GM12878 (cell line): ENCODE results near the gene TCEA2. TPM values are rescaled to one million over a fixed set of nuclear protein-coding genes. Genes with fewer than 3 reads are reported as not detected.
A peak's percentile ranks its signal among the peaks of the same experiment; 100 is the strongest.

ENCODE experiments used
- BHLHE40 ChIP-seq, 2 experiments: fragments of 450-650 bp in 1 of 2; IDR thresholded peaks; 2 replicates each; pipeline ENCODE4 v1.6.1; 2011 to 2017; ENCODE audit warnings: low read depth in 2 of 2, borderline replicate concordance in 1 of 2, improper control_type of control experiment in 1 of 2, low read length in 1 of 2, mild to moderate bottlenecking in 1 of 2
- CHD4 ChIP-seq: fragments of 200-600 bp; sonication (generic); IDR thresholded peaks from 2 replicates; pipeline ENCODE4 v1.6.1; 2016; ENCODE audit warnings: mild to moderate bottlenecking
- HCFC1 ChIP-seq: fragments of 150-350 bp; IDR thresholded peaks from 2 replicates; pipeline ENCODE4 v1.6.1; 2014; ENCODE audit warnings: low read length
- MTA3 ChIP-seq: IDR thresholded peaks from 2 replicates; pipeline ENCODE4 v1.6.1; 2012; ENCODE audit warnings: low read length, inconsistent platforms, borderline replicate concordance
- MXI1 ChIP-seq: fragments of 150-350 bp; IDR thresholded peaks from 2 replicates; pipeline ENCODE4 v1.6.1; 2011; ENCODE audit warnings: low read depth, mild to moderate bottlenecking, inconsistent platforms, low read length, improper control_type of control experiment
- NFXL1 ChIP-seq: fragments of 450-650 bp; IDR thresholded peaks from 2 replicates; pipeline ENCODE4 v1.6.1; 2017; ENCODE audit warnings: antibody characterized with exemption, mild to moderate bottlenecking, borderline replicate concordance
- PAX8 ChIP-seq: fragments of 450-650 bp; IDR thresholded peaks from 2 replicates; pipeline ENCODE4 v1.6.1; 2017; ENCODE audit warnings: mild to moderate bottlenecking, moderate library complexity
- POLR2AphosphoS2 ChIP-seq: IDR thresholded peaks from 2 replicates; pipeline ENCODE4 v1.6.1; 2011; ENCODE audit warnings: low read depth, mild to moderate bottlenecking, low read length, improper control_type of control experiment, moderate library complexity
- SMC3 ChIP-seq: IDR thresholded peaks from 2 replicates; pipeline ENCODE4 v1.6.1; 2011; ENCODE audit warnings: low read length, improper control_type of control experiment, borderline replicate concordance
- polyA plus RNA-seq, 11 experiments: library from polyadenylated mRNA; depleted of rRNA in 4 of 11; unstranded in 6 of 11; stranded (reverse) in 5 of 11; fragments of >200 nt; fragmentation: Nextera tagmentation in 4 of 11; fragmentation: Illumina TruSeq in 1 of 11; extraction: Ambion mirVana in 4 of 11; extraction: Trizol in 1 of 11; gene quantifications; 1 replicate in 1 of 11; 2 replicates in 10 of 11; pipeline versions ENCODE4 v1.2.1 to v1.2.3, GENCODE V29; 2011 to 2016; ENCODE audit warnings: inconsistent platforms in 2 of 11, missing spikeins in 2 of 11, low read depth in 1 of 11
- total RNA-seq, 4 experiments: library from RNA; depleted of rRNA in 3 of 4; stranded (reverse); fragments of >200 nt in 3 of 4; fragmentation: Illumina TruSeq in 1 of 4; extraction: Trizol in 1 of 4; gene quantifications; 2 replicates each; pipeline versions ENCODE4 v1.2.1 to v1.2.3, GENCODE V29; 2013 to 2021
- TF ChIP-seq, protein P1 (sequence below): fragments of 450-650 bp; IDR thresholded peaks from 2 replicates; pipeline ENCODE4 v1.6.1; 2017; ENCODE audit warnings: mild to moderate bottlenecking, moderate library complexity
- TF ChIP-seq, protein P2 (sequence below): IDR thresholded peaks from 2 replicates; pipeline ENCODE4 v1.6.1; 2011; ENCODE audit warnings: low read depth, low read length, improper control_type of control experiment, borderline replicate concordance
- TF ChIP-seq, protein P3 (sequence below): fragments of 450-650 bp; IDR thresholded peaks from 2 replicates; pipeline ENCODE4 v1.6.1; 2017; ENCODE audit warnings: mild to moderate bottlenecking, moderate library complexity
- TF ChIP-seq, protein P4 (sequence below), 3 experiments: IDR thresholded peaks in 2 of 3; conservative IDR thresholded peaks in 1 of 3; 2 replicates each; pipeline ENCODE4 v1.5.1; 2011; ENCODE audit warnings: low read depth in 3 of 3, low read length in 3 of 3, mild to moderate bottlenecking in 3 of 3, control low read depth in 2 of 3, moderate library complexity in 2 of 3, inconsistent platforms in 1 of 3, mixed read lengths in 1 of 3; ENCODE audit not compliant: control insufficient read depth in 2 of 3, insufficient read depth in 1 of 3; ENCODE audit errors: extremely low read depth in 1 of 3
- TF ChIP-seq, protein P5 (sequence below): fragments of 450-650 bp; IDR thresholded peaks from 2 replicates; pipeline ENCODE4 v1.6.1; 2017; ENCODE audit warnings: borderline replicate concordance

Gene TCEA2
- total and polyA plus RNA-seq, 10 of the 15 experiments (the other 5 are each of a cell fraction or from before 2014, with no cell fraction given): 3.4 to 42.5 (median 13.3) TPM

DNA sequence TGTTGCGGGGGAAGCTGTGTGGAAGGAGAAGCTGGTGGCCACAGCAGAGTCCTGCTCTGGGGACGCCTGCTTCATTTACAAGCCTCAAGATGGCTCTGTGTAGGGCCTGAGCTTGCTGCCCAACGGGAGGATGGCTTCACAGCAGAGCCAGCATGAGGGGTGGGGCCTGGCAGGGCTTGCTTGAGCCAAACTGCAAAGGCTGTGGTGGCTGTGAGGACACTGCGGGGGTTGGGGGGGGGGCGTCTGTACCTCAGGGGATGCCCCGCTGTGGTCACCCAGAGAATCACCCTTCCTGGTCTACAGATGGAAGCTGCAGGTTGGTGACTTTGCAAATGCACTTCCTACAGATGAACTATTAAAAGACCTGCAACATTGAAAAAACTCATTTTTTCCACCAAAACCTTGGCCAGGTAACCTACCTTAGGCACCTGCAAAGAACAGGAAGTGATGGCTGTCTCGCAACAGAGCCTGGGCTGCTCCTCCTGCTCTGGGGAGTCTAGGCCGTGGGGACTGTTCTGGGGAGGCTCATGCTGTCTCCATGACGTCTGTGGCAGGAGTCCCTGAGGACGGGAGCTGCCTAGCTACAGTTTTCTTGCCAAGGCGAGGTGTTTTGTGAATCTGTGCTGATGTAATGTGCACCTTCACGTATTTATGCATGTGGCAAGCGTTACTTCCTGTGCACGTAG, 37.0 kb downstream of the TCEA2 start (continued):
- TF ChIP-seq, protein P1, sequence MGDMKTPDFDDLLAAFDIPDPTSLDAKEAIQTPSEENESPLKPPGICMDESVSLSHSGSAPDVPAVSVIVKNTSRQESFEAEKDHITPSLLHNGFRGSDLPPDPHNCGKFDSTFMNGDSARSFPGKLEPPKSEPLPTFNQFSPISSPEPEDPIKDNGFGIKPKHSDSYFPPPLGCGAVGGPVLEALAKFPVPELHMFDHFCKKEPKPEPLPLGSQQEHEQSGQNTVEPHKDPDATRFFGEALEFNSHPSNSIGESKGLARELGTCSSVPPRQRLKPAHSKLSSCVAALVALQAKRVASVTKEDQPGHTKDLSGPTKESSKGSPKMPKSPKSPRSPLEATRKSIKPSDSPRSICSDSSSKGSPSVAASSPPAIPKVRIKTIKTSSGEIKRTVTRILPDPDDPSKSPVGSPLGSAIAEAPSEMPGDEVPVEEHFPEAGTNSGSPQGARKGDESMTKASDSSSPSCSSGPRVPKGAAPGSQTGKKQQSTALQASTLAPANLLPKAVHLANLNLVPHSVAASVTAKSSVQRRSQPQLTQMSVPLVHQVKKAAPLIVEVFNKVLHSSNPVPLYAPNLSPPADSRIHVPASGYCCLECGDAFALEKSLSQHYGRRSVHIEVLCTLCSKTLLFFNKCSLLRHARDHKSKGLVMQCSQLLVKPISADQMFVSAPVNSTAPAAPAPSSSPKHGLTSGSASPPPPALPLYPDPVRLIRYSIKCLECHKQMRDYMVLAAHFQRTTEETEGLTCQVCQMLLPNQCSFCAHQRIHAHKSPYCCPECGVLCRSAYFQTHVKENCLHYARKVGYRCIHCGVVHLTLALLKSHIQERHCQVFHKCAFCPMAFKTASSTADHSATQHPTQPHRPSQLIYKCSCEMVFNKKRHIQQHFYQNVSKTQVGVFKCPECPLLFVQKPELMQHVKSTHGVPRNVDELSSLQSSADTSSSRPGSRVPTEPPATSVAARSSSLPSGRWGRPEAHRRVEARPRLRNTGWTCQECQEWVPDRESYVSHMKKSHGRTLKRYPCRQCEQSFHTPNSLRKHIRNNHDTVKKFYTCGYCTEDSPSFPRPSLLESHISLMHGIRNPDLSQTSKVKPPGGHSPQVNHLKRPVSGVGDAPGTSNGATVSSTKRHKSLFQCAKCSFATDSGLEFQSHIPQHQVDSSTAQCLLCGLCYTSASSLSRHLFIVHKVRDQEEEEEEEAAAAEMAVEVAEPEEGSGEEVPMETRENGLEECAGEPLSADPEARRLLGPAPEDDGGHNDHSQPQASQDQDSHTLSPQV: no peak
- TF ChIP-seq POLR2AphosphoS2 (no peak), MXI1 (no peak), MTA3 (no peak), SMC3 (no peak), HCFC1 (no peak), BHLHE40 (IDR thresholded peaks at IDR 0.05; ENCODE audit: borderline replicate concordance in 1 of 2, low read depth in 2 of 2, low read length in 1 of 2) (peak in 1 of 2 experiments; percentile 40; a peak in 2 of 4 replicates), PAX8 (no peak), NFXL1 (no peak), CHD4 (no peak)
- TF ChIP-seq, protein P2, sequence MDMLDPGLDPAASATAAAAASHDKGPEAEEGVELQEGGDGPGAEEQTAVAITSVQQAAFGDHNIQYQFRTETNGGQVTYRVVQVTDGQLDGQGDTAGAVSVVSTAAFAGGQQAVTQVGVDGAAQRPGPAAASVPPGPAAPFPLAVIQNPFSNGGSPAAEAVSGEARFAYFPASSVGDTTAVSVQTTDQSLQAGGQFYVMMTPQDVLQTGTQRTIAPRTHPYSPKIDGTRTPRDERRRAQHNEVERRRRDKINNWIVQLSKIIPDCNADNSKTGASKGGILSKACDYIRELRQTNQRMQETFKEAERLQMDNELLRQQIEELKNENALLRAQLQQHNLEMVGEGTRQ: no peak
- TF ChIP-seq, protein P3, sequence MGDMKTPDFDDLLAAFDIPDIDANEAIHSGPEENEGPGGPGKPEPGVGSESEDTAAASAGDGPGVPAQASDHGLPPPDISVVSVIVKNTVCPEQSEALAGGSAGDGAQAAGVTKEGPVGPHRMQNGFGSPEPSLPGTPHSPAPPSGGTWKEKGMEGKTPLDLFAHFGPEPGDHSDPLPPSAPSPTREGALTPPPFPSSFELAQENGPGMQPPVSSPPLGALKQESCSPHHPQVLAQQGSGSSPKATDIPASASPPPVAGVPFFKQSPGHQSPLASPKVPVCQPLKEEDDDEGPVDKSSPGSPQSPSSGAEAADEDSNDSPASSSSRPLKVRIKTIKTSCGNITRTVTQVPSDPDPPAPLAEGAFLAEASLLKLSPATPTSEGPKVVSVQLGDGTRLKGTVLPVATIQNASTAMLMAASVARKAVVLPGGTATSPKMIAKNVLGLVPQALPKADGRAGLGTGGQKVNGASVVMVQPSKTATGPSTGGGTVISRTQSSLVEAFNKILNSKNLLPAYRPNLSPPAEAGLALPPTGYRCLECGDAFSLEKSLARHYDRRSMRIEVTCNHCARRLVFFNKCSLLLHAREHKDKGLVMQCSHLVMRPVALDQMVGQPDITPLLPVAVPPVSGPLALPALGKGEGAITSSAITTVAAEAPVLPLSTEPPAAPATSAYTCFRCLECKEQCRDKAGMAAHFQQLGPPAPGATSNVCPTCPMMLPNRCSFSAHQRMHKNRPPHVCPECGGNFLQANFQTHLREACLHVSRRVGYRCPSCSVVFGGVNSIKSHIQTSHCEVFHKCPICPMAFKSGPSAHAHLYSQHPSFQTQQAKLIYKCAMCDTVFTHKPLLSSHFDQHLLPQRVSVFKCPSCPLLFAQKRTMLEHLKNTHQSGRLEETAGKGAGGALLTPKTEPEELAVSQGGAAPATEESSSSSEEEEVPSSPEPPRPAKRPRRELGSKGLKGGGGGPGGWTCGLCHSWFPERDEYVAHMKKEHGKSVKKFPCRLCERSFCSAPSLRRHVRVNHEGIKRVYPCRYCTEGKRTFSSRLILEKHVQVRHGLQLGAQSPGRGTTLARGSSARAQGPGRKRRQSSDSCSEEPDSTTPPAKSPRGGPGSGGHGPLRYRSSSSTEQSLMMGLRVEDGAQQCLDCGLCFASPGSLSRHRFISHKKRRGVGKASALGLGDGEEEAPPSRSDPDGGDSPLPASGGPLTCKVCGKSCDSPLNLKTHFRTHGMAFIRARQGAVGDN: 0 out of 2 replicates have a peak, but pooled peaks have one; percentile 24
- TF ChIP-seq, protein P4, sequence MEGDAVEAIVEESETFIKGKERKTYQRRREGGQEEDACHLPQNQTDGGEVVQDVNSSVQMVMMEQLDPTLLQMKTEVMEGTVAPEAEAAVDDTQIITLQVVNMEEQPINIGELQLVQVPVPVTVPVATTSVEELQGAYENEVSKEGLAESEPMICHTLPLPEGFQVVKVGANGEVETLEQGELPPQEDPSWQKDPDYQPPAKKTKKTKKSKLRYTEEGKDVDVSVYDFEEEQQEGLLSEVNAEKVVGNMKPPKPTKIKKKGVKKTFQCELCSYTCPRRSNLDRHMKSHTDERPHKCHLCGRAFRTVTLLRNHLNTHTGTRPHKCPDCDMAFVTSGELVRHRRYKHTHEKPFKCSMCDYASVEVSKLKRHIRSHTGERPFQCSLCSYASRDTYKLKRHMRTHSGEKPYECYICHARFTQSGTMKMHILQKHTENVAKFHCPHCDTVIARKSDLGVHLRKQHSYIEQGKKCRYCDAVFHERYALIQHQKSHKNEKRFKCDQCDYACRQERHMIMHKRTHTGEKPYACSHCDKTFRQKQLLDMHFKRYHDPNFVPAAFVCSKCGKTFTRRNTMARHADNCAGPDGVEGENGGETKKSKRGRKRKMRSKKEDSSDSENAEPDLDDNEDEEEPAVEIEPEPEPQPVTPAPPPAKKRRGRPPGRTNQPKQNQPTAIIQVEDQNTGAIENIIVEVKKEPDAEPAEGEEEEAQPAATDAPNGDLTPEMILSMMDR (IDR thresholded peaks at IDR 0.05 in 2 of 3, conservative IDR thresholded peaks at IDR 0.05 in 1 of 3; ENCODE audit: control insufficient read depth in 2 of 3, extremely low read depth in 1 of 3, insufficient read depth in 1 of 3, low read depth in 3 of 3, low read length in 3 of 3): no peak
- TF ChIP-seq, protein P5, sequence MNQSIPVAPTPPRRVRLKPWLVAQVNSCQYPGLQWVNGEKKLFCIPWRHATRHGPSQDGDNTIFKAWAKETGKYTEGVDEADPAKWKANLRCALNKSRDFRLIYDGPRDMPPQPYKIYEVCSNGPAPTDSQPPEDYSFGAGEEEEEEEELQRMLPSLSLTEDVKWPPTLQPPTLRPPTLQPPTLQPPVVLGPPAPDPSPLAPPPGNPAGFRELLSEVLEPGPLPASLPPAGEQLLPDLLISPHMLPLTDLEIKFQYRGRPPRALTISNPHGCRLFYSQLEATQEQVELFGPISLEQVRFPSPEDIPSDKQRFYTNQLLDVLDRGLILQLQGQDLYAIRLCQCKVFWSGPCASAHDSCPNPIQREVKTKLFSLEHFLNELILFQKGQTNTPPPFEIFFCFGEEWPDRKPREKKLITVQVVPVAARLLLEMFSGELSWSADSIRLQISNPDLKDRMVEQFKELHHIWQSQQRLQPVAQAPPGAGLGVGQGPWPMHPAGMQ: no peak
